GM12872 (cell line): ENCODE measurements around the gene UBL4A.

Experiments
- CTCF ChIP-seq: IDR thresholded peaks from 3 replicates; pipeline ENCODE4 v1.5.1; 2011; ENCODE audit warnings: low read depth, mild to moderate bottlenecking, low read length, moderate library complexity; ENCODE audit not compliant: insufficient read depth

UBL4A gene

GRCh38 chrX:154464806-154465365, 21.5 kb downstream of the UBL4A start:
- TF ChIP-seq CTCF = no peak

DNA sequence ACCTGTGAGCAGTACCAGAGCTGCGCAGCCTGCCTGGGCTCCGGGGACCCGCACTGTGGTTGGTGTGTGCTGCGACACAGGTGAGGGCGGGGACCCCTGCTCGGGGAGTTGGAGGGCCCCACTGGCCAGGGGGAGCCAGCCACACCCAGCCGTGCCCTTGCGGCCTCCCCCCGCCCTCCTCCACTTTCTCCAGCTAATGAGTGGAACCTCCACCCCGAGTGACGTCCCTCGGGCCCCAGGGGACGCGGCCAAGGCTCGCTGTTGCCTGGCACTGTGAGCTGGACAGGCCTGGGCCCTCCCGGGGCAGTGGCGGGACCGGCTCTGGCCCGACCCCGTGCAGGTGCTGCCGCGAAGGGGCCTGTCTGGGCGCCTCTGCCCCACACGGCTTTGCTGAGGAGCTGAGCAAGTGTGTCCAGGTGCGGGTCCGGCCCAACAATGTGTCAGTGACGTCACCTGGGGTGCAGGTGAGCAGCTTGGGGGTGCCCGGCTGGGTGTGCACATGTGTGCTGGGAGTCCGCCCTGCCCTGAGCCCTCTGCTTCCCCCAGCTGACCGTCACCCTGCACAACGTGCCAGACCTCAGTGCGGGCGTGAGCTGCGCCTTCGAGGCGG, 22.7 kb downstream of the UBL4A start:
- TF ChIP-seq CTCF = no peak

GRCh38 chrX:154462396-154462795, 24.0 kb downstream of the UBL4A start:
- TF ChIP-seq CTCF = no peak

DNA sequence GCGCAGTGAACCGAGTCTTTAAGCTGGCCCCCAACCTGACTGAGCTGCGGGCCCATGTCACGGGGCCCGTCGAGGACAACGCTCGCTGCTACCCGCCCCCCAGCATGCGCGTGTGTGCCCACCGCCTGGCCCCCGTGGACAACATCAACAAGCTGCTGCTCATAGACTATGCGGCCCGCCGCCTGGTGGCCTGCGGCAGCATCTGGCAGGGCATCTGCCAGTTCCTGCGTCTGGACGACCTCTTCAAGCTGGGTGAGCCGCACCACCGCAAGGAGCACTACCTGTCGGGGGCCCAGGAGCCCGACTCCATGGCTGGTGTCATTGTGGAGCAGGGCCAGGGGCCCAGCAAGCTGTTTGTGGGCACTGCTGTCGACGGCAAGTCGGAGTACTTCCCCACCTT, 26.1 kb downstream of the UBL4A start:
- no peak for TF ChIP-seq CTCF

- TF ChIP-seq CTCF = no peak
These were observed 26.6 kb downstream of the UBL4A start for GRCh38 chrX:154459832-154460231.

DNA sequence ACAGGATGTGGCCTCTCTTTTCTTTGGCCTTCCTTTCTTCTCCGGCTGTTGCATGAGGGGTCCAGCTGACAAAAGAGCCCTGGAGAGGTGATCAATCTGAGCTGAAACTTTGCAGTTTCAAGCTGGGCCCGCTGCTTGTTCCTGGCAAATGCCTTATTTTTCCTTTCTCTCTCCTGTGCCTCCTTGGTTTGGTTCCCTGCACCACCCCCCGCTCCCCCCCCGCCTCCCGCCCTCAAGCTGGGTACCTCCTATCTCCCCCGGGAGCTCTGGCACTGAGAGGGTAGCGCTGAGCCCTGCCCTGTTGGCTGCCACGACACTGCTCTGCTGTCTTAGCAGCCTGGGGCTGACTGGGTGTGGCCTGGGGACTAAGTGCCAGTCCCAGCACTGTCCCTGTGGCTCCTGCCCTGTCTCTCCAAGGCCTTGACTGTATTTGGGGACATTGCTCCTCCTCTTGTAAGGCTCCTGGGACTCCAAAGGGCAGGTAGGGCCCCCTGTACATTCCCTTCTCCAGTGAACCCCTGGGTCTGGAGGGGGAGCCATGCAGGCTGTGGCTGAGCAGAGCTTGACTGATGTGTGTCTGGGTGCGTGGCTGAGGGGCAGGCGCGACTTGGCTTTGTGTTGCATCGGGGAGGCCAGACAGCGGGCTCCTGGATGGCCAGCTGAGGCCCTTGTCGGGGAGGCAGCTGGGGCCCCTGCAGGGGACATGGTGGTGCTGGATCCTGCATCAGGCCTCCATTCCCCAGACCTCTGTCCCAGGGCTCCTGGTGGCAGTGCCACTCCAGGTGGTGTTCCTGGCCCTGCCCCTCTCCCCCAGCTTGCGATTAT, 27.2 kb downstream of the UBL4A start:
- no peak for TF ChIP-seq CTCF

- TF ChIP-seq CTCF = no peak
These were observed 28.1 kb downstream of the UBL4A start, which contains the start of gene PLXNA3 for GRCh38 chrX:154458116-154458953. Gene PLXNA3 (plus strand): TSS chrX:154458281. CDS start chrX:154460184, 1,903 bp downstream.
